GM20431 (cell line): ENCODE measurements around the gene FAM219B.
"Not testable (repeated sequence)": the region's sequence is repeated elsewhere in the genome, so short reads cannot be mapped to it uniquely, and the experiment has no call there.

Source experiments
- in situ Hi-C: fragments of 300-500 bp; cut with MseI, MboI; formaldehyde crosslinking; loops from one replicate; pipeline ENCODE4 v1.15.0; 2020; ENCODE audit warnings: low sequenced_read_pairs; ENCODE audit not compliant: unreplicated experiment

FAM219B gene

GRCh38 chr15:74906067-74906449 lies 593 bp downstream of the FAM219B start:
- in situ Hi-C loops = loop anchor here (10.0 kb wide), 1 partner anchor 61 kb away; the partner anchor contains the start of gene ULK3

DNA sequence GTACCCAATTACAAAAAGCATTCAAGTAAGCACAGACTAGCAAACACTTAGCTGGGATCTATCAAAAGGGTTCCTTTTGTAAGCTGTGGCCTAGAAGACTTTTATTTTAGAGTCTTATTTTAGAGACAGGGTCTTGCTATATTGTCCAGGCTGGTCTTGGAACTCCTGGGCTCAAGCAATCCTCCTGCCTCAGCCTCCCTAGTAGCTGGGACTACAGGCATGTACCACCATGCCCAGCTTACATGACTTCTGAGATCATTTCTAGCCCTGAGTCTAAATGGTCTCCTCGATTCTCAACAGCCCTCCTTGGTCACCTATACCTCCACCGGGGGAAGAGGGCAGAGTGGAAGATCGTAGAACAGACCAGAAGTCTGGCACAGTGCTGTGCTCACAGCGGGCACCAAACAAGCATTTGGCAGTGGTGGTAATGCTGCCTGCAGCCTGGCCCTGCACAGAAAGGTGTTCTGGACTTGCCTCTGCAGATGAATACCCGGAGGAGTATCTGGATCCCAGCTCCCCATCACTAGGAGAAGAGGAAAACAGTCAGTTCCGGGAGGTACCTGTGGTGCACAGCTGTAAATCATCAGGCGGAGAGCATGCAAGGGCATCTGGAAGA lies 2.4 kb downstream of the FAM219B start:
- in situ Hi-C loops = loop anchor here (10.0 kb wide), 1 partner anchor 59 kb away; the partner anchor contains the start of gene ULK3

GRCh38 chr15:74903676-74904075 lies 3.0 kb downstream of the FAM219B start:
- in situ Hi-C loops = loop anchor here (10.0 kb wide), 1 partner anchor 59 kb away; the partner anchor contains the start of gene ULK3

DNA sequence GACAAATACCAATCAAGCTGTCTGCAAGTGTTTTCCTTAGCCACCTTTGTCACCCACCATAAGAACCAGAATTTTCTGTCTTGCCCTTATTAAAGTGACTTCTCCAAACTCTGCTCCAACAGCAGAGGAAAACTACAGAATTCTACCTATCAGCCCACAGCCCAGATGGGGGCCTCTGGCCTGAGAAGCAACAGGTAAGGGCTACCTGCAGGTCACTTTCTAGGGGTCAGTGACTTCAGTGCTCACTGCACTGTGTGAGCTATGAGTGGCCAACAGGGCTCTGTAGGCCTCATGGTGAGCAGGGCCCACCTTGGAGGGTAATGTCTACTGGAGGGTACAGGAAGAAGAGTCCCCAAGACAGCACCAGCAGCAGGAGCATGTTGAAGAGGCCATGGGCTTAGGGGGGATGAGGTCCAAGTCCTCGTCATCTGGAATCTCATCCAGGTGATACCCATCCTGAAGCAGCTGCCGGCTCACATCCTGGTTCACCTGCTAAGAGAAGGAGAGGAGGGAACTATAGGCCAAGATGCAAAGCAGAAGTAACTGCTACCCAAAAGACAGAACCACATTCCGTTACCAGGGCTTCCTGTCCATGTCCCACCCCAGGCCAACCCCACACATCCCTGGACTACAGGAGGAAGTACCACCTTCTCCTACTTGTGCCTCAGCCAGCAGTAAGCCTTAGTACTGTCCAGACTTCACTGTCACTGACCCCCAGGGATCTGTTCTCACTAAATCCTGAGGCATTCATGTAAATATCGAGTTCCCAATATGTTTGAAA lies 4.2 kb downstream of the FAM219B start:
- in situ Hi-C loops = loop anchor here (10.0 kb wide), 1 partner anchor 58 kb away; the partner anchor contains the start of gene ULK3

DNA sequence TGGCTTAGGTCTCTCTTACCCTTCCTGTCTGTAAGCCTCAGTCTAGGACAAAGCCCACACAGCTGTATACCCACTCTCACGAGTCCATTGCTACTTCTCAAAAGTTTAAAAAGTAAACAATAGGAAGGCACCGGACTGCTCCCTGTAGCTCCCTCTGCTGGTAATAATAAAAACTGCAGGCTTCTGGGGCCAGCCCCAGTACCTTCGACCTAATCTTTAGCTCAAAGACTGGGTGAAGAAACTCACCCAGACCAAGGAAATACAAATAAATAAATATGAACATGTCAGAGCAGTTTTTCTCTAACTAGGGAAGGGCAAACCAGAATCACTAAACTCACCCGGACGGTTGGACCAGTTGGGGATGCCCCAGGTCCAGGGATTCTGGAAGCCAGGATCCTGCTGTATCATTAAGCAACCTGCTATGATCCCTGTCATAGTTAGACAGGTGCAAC lies 5.0 kb downstream of the FAM219B start:
- in situ Hi-C loops = loop anchor here (10.0 kb wide), 1 partner anchor 57 kb away; the partner anchor contains the start of gene ULK3

GRCh38 chr15:74897300-74897701 lies 9.3 kb downstream of the FAM219B start:
- in situ Hi-C loops = no loop called here

DNA sequence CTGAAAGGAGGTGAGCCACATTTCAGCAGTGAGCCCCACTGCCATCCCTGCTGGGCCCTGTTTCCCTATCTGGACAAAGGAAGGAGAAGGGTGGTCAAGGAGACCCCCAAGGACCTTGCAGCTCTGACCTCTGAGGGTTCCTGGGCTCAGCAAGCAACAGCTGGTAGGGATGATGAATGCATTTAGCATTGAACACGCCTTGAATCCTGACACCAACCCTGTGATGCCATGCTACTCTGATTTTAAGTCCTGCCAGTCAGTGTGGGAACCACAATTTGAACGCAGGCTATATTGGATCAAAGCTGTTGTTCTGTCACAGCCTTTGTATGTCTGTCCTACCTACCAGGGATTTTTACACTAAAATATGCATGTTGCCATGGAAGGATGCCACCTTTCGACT lies 10.3 kb downstream of the FAM219B start:
- in situ Hi-C loops = no loop called here

GRCh38 chr15:74895830-74896229 lies 10.8 kb downstream of the FAM219B start:
- in situ Hi-C loops = no loop called here

DNA sequence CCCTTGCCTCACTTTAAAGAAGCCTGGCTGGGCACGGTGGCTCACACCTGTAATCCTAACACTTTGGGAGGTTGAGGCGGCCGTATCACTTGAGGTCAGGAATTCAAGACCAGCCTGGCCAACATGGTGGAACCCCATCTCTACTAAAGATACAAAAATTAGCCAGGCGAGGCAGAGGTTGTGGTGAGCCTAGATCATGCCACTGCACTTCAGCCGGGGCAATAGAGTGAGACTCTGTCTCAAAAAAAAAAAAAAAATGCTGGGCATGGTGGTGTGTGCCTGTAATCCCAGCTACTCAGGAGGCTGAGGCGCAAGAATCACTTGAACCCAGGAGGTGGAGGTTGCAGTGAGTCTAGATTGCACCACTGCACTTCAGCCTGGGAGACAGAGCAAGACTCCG lies 12.3 kb downstream of the FAM219B start:
- in situ Hi-C loops = not testable (repeated sequence)

GRCh38 chr15:74893627-74894026 lies 13.0 kb downstream of the FAM219B start:
- in situ Hi-C loops = no loop called here

DNA sequence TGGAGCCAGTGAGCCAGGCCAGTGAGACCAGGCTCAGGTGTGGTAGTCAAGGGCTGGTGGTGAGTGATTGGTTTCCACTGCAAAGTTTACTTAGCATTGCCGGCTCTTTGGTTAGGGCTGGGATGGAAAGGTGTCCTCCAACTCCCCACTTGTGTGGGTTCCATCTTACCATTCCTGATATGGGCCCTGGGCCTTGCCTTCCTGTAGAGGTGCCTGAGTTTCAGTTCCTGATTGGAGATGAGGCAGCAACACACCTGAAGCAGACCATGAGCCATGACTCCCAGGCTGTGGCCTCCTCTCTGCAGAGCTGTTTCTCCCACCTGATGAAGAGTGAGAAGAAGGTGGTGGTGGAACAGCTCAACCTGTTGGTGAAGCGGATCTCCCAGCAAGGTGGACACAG lies 13.7 kb downstream of the FAM219B start:
- in situ Hi-C loops = no loop called here

DNA sequence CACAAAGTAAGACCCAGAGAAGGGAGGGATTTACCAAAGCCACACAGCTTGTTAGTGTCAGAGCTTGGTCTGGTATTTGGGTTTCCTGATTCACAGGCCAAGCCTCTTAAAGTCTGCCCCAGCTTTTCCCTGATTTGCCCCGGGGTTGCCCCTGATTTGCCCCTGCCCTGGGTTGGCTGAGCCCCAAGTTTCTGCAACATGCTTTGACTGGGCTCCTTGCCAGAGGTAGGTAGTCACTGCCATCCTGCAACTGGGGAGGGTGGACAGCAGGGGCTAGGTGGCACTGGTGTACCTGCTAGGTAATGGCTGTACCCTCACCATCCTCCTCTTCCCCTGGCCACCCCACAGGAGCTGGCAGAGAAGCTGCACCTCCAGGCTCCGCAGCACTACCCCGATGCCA lies 14.3 kb downstream of the FAM219B start:
- in situ Hi-C loops = no loop called here

DNA sequence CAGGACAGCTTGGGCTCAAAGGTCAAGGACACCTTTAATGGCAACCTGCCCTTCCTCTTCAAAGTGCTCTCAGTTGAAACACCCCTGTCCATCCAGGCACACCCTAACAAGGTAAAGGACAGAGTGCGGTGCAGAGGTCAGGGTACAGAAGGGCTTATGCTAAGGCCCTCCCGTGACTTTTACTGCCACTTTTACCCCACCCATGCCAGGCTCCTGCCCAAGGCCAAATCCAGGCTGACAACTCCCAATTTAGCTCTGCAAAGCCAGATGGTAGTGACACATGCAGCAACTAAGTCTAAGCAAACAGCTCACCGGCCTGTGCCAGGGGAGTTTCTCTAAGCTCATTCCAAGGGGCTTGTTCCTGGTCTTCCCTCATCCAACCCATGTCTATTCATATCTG lies 15.2 kb downstream of the FAM219B start:
- in situ Hi-C loops = no loop called here

- in situ Hi-C loops = no loop called here
Observed at GRCh38 chr15:74890665-74890960, 16.0 kb downstream of the FAM219B start.

GRCh38 chr15:74889883-74890664 lies 16.6 kb downstream of the FAM219B start, which contains the start of gene MPI:
Gene MPI (plus strand): TSS chr15:74890042. CDS start chr15:74890074, 32 bp downstream.
- in situ Hi-C loops = no loop called here

- in situ Hi-C loops = no loop called here
Observed at GRCh38 chr15:74889390-74889882, 17.2 kb downstream of the FAM219B start.

GRCh38 chr15:74888716-74889115 lies 17.9 kb downstream of the FAM219B start:
- in situ Hi-C loops = no loop called here

DNA sequence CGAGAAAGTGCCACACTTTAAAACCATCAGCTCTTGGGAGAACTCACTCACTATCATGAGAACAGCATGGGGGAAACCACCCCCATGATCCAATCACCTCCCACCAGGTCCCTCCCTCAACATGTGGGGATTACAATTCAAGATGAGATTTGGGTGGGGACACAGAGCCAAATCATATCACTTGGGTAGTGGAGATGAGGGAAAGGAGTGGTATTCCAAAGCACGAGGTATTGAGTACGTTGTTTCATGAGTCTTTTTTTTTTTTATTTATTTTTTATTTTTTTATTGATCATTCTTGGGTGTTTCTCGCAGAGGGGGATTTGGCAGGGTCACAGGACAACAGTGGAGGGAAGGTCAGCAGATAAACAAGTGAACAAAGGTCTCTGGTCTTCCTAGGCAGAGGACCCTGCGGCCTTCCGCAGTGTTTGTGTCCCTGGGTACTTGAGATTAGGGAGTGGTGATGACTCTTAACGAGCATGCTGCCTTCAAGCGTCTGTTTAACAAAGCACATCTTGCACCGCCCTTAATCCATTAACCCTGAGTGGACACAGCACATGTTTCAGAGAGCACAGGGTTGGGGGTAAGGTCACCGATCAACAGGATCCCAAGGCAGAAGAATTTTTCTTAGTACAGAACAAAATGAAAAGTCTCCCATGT lies 19.0 kb downstream of the FAM219B start:
- in situ Hi-C loops = not testable (repeated sequence)

DNA sequence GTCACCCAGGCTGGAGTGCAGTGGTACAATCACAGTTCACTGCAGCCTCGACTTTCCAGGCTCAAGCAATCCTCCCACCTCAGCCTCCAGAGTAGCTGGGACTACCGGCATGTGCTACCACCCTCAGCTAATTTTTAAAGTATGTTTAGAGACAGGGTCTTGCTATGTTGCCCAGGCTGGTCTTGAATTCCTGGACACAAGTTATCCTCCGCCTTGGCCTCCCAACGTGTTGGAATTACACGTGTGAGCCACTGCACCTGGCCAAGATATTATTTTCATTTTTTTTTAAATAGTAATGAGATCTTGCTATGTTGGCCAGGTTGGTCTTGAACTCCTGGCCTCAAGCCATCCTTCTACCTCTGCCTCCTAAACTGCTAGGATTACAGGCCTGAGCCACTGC lies 21.2 kb downstream of the FAM219B start:
- in situ Hi-C loops = no loop called here
